Measurements from ENCODE around the gene SQOR.

Gene SQOR

DNA sequence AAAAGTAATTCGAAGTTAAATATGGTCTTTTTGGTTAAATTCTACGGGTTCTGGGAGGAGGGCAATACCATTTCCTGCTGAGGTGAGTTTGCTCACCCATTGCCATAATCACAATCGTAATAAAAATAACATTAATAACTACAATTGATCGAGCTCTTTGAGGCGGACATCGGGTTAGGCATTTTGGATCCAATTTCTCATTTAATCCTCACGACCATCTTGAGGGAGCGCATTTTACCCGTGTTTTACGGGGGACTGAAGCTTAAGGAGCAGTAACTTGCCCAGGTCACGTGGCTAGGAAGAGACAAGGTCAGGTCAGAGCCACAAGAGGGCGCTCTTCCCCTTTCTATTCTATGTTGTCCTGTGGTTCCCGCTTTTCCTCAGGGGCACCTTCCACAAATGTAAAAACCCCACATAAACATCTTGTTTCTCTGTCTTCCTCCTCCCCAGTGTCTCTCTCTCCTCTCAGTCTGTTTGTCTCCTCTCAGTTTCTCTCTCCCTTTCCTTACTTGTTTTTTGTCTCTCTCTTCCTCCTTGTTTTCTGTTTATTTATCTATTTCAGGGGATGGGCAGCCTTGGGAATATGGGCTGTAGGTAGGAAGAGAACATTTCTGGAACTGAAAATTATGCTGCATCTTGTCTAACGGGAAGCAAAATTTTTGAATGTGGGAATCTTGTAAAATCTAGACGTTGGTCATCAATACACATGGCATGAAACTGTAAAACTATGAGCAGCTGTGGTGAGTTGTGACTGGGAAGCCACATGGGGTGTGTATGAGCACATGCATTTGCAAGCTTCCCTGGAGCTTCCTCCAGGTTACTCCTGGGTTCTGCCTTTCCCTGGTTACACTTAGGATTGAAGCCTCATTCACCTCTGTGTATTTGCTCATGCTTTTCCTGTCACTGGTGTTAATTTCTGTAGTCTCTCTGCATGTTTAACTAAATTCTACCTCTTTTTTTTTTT is 71.0 kb downstream of the SQOR start:
- DNase-seq (ENCODE audit: low spot score): peak; percentile 89

- no peak for DNase-seq (ENCODE audit: low spot score)
Measured at GRCh38 chr15:45710657-45711056, 75.8 kb downstream of the SQOR start.

- DNase-seq (ENCODE audit: low spot score): peak; percentile 33
Measured at GRCh38 chr15:45714590-45715488, 80.0 kb downstream of the SQOR start.

GRCh38 chr15:45715528-45715927 is 80.7 kb downstream of the SQOR start:
- DNase-seq (ENCODE audit: low spot score): peak; percentile 40

DNA sequence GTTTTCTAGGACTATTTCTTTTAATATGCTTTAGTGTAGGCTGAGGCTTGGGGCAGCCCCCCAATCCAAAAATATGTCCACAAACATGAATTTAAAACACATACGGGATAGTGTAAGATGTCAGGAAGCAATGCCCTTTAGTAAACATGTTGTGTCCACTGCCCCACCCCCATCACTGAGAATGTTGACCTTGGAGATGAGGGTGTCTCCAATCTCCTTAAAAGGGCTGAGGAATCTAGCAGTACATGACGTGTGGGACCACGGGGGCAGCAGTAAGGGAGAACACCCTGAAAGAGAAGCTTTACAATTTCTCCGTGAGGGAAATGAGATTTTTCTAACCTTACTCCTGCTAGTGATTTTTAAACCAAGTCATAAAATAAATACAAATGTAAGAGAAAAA is 84.7 kb downstream of the SQOR start:
- no peak for DNase-seq (ENCODE audit: low spot score)

- DNase-seq (ENCODE audit: low spot score): no peak
Measured at GRCh38 chr15:45720183-45720582, 85.4 kb downstream of the SQOR start.

GRCh38 chr15:45728641-45729040 is 93.8 kb downstream of the SQOR start:
- no peak for DNase-seq (ENCODE audit: low spot score)

DNA sequence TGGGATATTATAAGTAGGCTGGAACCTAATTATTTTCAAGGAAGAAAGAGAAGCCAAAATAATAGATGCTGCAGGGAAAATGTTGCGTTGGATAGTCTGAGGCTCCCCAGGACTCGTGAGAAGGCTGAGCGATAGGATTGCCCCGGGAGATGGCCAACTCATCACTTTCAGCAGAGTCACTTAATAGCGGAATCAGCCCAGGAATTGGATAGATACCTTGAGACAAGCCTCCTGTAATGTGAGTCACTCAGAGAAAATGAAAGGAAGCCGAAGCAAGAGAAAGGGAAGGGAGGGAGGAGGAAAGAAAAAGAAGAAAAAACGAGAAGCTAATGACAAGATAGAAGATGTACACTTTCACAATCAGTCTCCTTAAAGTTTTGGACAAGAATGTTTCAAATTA is 94.3 kb downstream of the SQOR start:
- DNase-seq (ENCODE audit: low spot score): no peak

DNA sequence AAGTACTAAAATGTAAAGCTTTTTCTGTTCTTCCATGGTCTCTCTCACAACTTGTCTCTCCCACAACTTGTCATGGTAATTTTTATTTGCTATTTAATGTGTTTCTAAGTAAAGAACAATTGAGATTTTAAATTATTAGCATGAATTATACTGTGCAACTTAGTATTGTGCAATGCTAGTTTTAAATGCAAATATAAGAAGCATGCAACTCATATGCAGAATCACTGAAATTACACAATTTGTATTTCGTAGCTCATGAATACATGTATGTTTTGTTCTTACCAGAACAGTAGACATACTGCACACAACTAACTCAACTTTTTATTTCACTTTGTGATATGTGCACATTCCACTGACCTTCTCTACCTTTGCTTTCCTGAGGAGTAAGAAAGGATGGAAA is 96.5 kb downstream of the SQOR start:
- DNase-seq (ENCODE audit: low spot score): no peak

DNA sequence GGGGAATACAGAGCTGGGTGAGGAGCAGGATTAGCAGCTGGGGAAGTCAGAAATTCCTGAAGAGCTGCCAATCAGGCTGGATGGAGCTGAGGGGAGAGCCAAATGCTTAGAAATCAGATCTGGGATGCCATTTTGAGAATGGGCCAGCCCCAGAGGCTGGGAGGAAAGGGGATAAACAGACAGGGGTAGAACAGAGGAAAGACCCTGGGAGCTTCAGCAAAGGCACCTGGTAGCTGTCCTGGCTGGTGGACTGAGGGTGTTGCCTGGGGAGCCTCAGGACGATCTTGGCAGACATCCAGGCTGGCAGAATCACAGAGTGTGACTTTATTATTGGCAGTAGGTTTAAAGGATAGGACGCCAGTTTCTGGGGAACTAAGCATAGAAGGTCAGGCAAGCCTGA is 97.8 kb downstream of the SQOR start:
- DNase-seq (ENCODE audit: low spot score): no peak

DNA sequence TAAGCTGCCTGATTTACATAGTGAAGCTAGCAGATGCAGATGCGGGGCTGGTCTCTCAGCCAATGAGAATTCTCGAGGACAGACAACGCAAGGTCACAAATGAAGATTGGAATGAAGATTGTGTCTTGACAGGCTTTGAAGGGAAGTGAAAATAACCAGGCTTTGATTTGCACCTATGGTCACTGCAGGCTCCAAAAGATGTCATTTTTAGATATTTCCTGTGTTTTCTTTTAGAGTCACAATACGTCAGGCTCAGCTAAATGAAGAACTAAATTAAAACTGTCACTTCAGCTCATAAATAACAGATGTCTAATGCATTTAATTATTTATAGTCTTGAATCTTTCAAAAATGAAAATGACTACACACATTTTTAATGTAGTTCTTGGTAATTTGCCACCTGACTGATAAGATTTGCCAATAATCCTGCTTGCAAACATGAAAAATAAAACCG is 99.5 kb downstream of the SQOR start:
- DNase-seq (ENCODE audit: low spot score): no peak

Measured in RKO (cell line).